NK-92 (cell line): ENCODE results near the gene FFAR1.
"Not testable (repeated sequence)": the region's sequence is repeated elsewhere in the genome, so short reads cannot be mapped to it uniquely, and the experiment has no call there.

ENCODE experiments used
- DNase-seq: peaks from one replicate; lab custom pipeline; 2025; ENCODE audit not compliant: unreplicated experiment; lab: John Stamatoyannopoulos, UW

Gene FFAR1

DNA sequence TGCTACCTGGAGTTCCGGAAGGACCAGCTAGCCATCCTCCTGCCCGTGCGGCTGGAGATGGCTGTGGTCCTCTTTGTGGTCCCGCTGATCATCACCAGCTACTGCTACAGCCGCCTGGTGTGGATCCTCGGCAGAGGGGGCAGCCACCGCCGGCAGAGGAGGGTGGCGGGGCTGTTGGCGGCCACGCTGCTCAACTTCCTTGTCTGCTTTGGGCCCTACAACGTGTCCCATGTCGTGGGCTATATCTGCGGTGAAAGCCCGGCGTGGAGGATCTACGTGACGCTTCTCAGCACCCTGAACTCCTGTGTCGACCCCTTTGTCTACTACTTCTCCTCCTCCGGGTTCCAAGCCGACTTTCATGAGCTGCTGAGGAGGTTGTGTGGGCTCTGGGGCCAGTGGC is 11.7 kb downstream of the FFAR1 start:
- not testable (repeated sequence) for DNase-seq

DNA sequence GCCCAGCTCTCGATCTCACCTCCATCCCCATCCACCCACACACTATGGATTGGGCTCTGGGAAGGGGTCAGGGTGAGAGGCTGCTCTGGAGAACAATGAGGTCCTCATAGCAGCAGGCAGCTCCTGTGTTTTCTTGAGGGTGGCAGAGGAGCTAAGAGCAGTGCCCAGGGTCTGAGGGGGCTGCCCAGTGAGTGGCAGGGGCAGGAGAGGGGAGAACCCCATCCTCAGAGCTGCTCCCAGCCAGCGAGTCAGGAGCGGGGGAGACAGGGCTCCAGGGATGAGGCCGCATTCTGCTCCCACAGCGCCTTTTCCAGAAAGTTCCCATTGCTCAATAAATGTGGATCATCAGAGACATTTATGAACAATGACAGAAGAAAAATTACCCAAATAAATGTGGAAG is 12.4 kb downstream of the FFAR1 start:
- not testable (repeated sequence) for DNase-seq

DNA sequence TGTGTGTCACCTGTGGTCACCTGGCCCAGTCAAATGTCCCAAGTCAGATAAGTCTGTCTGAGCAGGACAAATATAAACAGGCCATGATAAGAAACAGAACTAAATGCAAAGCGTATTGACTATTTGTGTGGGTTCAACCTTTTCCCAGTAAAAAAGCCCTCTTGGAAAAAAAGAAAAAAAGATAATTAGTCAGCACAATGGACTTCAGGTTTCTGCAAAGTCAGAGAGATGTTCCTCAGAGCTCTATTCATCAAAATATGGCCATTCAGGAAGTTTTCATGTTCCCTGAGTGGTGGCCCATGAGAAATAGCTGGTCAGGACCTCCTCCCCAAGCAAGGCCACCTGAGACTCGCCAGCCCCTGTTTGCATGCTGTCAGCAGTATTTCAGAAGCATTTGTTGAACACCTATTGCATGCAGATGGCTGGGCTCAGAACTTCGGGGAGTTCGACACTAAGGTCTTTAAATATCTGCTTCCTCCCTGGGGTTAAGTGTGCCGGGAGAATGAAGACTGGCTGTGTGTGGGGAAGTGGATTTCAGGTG is 13.2 kb downstream of the FFAR1 start:
- DNase-seq = no peak

DNA sequence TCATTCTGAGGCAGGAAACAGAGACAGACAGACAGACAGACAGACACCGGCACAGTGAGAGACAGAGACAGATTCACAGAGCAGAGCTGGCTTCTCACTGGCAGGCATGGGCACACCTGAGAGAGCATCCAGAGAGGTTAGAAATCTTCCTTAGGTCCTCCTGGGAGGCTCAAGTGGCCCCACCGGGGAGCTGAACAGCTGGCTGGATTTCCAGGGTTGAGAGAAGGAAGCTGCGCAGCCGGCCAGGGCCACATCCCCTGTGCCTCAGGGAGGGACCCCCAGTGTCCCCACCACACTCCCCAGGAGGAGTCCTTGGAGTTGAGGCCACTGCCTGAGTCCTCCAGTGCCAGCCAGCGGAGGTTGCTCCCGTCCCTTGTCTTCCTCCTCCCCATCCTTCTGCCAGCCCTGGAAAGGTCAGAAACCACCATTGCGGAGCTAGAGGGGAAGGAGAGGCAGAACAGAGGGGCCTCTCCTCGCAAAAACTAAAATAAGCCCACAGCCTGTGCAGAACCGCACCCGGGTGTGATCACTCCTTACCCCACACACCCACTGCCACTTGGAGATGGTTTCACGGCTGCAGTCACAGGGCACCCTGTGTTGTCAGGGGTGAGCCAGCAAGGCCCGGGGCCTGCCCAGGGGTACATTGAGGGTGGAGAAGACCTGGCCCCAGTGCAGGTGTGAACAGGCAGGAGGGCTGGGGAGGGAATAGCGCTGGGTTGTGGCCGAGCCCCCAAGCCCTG is 14.7 kb downstream of the FFAR1 start:
- no peak for DNase-seq

DNA sequence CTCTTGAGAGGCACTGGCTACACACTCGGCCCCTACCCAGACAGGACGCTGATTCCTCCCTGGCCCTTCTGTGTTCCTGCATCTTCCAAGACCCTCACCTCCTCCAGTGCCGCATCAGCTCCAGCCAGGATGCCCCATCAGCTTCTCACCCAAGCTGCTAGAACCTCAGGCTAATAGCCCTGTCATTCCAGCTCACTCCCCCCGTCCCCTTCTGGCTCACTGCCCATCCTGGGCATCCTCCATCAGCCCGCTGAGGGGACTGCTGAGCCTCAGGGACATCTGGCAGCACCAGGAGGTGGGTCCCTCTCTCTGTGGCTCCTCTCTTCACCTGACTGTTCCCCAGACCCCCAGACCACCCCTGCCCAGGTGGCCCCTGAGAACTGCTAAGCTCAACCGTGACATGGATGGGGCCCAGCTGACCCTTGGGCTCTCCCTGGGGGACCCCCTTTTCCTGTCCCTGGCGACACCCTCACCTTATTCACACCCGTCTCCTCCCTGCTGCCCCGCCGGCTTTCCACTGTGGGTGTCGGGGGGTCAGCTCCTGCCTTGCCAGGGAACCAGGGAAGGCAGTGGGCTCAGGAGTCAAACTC is 15.4 kb downstream of the FFAR1 start:
- no peak for DNase-seq

DNA sequence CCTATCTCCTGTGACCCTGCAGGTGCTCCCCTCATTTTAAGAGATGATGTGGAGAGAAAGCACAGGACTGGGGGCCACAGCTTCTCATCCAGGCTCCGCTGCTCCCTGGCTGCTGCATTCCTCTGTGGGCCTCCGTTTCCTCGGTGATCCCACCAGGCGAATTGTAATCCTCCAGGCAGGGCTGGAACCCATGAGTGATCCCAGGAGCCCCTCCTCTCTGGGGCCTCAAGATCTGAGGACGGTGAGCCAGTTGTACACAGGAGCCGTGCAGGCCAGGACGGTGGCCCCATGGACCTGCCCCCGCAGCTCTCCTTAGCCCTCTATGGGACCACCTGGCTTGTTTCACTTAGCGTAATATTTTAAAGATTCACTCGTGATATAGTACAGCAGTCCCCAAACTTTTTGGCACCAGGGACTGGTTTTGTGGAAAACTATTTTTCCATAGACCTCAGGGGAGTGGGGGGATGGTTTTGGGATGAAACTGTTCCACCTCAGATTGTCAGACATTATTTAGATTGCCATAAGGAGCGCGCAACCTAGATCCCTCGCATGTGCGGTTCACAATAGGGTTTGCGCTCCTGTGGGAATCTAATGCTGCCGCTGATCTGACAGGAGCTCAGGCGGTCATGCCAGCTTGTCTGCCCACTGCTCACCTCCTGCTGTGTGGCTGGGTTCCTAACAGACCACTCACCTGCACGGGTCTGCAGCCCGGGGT is 16.2 kb downstream of the FFAR1 start:
- DNase-seq = no peak

DNA sequence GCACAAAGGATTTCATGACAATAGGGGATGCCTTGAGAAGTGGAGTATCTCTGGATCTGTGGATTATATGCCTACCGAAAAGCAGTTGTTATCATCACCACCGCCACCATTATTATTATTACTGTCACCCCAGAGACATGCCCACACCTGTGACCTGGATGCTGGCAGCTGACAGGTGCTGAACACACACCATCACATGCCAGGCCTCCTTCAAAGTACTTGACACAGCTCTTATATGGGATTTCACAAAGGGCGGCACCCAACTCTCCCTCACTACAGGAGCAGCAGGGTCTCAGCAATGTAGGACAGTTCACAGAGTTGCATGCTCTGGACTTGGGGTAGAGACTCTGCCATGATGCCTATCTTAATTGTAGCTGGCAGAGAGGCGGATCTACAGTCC is 17.6 kb downstream of the FFAR1 start:
- DNase-seq = no peak

DNA sequence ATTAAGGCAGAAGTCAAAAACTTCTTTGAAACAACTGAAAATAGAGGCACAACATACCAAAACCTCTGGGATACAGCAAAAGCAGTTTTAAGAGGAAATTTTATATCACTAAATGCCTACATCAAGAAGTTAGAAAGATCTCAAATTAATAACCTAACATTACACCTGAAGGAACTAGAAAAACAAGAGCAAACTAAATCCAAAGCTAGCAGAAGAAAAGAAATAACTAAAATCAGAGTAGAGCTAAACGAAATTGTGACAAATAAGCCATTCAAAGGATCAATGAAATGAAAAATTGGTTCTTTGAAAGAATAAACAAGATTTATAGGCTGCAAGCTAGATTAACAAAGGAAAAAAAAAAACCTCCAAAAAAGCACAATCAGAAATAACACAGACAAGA is 20.7 kb downstream of the FFAR1 start:
- DNase-seq = no peak

DNA sequence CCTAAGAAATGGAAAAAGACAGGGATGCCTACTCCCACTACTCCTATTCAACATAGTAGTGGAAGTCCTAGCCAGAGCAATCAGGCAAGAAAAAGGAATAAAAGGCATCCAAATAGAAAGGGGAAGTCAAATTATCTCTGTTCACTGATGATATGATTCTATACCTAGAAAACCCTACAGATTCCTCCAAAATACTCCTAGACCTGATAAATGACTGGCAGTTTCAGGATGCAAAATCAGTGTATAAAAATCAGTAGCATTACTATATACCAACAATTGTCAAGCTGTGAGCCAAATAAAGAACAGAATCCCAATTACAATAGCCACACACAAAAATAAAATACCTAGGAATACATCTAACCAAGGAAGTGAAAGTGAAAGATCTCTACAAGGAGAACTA is 21.8 kb downstream of the FFAR1 start:
- DNase-seq = no peak

DNA sequence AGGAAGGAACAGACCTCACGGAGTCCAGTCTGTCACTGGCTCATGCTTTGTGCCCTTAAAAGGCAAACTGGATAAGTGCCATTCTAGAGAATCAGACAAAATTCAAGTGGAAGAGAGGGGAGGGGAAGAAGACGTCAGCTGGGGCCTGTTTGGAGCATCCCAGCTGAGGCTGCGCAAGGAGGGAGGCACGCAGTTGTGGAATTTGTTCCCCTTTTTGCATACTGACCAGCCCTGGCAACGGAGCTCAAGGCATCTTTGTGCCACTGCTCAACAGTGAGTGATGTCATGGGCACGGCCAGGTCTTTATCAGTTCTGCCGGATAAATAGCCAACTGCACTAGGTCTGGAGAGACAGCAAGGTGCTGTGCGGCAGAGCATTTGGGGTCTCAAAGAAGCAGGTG is 23.0 kb downstream of the FFAR1 start, which contains the start of gene GPR42:
GPR42 (plus strand) TSS at position 347 of the 400 bp plus-strand sequence. CDS start 292 bp downstream, outside the sequence.
- no peak for DNase-seq

DNA sequence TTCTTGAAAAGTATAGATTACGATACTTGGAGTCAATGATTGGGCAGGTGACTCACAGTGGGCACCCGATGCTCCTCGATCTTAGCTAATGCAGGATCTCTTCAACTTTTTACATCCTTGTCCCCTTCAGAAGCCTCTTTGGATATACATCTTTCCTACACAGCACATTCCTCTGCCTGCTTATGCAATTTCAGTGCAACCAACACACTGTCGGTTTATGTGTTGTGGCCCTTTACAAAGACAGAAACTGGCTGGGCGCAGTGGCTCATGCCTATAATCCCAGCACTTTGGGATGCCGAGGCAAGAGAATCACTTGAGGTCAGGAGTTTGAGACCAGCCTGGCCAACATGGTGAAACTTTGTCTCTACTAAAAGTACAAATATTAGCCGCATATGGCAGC is 25.8 kb downstream of the FFAR1 start:
- DNase-seq = no peak

DNA sequence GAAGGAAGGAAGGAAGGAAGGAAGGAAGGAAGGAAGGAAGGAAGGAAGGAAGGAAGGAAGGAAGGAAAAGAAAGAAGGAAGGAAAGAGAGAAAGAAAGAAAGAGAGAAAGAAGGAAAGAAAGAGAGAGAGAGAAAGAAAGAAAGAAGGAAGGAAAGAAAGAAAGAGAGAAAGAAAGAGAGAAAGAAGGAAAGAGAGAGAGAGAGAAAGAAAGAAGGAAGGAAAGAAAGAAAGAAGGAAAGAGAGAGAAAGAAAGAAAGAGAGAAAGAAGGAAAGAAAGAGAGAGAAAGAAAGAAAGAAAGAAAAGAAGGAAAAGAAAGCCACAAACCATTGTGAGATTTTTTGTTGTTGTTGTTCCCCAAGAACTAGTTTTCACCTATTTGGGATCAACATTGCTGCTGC is 26.3 kb downstream of the FFAR1 start:
- not testable (repeated sequence) for DNase-seq

DNA sequence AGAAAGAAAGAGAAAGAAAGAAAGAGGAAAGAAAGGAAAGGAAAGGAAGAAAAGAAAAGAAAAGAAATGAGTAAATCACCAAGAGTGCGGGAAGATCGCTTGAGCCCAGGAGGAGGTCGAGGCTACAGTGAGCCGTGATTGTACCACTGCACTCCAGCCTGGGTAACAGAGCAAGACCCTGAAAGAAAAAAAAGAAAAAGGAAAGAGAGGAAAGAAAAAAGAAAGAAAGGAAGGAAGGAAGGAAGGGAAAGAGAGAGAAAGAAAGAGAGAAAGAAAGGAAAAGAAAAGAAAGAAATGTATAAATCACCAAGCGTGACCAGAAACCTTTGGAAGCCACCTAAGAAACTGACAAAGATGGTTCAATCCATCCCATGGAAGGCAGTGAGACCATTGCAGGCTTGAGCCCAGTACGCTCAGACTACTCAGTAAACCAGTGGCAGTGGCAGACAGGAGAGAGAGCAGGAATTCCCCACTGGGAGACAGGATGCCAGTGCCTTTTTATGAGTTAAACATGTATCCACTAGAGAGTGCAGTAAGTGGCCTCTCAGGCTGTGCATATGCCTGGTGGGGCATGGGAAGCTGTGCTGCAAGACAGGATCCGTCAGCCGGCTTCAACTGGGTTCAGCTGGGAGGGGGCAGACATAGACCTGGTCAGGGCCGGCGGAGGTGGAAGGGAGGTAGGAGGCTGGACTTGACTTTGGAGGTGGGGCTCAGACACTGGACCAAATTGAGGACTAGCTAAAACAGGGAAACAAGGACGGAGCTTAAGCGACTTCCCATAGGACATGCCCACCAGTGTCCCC is 28.0 kb downstream of the FFAR1 start:
- DNase-seq = no peak

DNA sequence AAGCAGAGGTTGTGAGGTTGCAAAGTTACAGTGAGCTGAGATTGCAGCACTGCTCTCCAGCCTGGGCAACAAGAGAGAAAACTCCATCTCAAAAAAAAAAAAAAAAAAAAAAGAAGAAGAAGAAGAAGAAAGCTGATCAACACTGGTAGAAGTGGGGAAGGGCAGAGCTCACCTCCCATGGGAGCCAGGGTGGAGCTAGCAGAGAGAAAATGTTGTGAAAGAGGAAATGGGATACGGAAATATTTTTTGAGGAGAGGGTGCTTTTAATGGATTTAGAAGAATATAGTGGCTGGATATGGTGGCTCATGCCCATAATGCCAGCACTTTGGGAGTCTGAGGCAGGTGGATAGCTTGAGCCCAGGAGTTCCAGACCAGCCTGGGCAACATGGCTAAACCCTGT is 30.0 kb downstream of the FFAR1 start:
- DNase-seq = no peak

DNA sequence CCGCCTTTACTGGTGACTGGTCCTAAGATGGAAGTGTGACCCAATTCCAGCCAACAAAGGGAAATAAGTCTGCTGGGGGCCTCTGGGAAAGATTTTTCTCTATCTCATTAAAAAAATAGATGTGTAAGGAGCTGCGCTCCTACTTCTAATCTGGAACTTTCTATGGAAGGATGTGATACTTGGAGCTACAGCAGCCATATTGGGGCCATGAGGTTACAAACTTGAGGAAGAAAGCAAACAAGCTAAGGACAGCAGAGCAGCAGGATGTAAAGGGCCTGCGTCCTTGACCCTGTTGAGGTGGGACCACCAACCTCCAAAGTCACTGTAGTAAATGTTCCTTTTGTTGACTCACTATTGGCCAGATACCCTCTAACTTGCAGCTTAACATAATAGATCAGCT is 30.7 kb downstream of the FFAR1 start:
- DNase-seq = no peak

DNA sequence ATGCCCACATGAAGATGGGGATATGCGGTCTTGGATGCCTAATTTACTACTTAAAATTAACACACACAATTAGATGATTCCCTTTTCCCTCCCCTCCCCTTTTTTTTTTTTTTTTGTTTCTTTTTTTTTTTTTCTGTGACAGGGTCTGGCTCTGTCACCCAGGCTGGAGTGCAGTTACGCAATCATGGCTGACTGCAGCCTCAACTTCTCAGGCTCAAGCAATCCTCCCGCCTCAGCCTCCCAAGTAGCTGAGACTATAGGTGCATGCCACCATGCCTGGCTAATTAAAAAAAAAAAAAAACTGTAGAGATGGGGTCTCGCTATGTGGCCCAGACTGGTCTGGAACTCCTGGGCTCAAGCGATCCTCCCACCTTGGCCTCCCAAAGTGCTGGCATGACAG is 31.8 kb downstream of the FFAR1 start:
- not testable (repeated sequence) for DNase-seq

DNA sequence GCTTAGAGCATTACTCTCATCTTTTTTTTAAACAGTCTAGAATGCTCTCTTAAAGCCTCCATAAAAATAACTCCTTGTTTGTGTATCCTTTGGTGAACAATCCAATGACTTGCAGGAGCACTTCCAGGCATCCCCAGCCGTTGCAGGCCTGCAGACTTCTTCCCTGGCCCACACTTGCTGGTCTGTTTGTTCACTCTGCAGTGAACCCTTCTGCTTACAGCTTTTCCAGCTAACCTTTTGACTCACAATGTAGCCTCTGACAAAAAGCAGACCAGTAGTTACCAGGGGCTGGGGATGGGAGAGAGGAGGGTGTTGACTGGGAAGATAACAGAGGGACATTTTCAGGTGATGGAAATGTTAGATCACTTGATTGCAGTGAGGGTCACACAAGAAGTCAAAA is 32.3 kb downstream of the FFAR1 start:
- DNase-seq = no peak

DNA sequence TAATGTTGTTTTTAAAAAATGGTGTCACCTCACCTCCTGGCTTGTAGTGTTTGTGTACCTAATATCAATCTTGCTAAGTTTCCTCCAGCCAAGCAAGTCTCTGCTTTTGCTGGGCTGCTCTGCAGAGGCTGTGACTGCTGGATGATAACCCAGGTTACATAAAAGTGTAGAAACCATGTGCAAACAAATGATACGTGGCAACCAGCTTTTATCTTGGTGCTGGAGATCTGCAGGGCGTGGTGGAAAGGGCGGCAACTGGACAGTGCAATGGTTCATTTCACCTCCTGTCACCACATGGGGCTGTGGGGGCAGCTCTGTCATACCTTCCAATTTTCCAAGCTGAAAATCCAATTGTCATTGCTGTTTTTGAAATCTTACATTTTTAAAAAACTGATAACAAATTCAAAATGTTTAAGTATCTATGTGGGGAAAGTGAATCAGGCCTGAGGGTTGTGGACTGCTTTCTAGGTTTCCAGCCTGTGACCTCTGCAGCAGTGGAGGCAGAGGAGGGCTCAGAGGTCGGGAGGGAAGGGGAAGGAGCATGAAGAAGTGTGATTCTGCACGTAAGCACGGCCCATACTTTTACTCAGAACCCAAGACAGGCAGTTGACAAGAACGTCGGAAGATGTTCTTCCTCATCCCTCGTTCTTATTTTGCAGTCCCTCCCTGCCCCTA is 32.9 kb downstream of the FFAR1 start:
- no peak for DNase-seq

DNA sequence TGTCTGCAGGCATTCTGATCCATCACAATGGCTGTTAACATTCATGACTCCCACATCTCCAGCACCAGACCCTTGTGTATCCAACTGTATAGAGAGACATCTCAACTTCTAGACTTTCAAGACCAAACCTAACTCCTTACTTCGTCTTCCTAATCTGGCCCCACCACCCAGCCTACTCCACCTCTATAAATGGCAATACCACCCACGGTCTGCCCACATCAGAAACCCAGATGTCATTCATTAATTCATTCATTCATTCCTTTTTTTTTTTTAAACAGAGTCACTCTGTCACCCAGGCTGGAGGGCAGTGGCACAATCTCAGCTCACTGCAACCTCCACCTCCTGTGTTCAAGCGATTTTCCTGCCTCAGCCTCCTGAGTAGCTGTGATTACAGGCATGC is 33.6 kb downstream of the FFAR1 start:
- DNase-seq = no peak

DNA sequence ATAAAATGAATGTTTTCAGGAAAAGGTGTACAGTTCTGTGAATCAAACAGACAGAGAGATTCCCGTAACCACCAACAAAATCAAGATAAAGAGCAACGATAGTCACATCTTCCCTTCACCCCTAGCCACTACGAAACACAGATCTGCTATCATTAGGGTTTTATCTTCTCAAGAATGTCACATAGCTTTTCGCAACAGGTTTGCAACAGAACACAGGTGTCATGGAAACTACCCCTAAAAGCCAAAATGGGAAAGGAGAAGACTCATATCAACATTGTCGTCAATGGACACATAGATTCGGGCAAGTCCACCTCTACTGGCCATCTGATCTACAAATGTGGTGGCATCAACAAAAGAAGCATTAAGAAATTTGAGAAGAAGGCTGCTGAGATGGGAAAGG is 34.2 kb downstream of the FFAR1 start:
- no peak for DNase-seq

DNA sequence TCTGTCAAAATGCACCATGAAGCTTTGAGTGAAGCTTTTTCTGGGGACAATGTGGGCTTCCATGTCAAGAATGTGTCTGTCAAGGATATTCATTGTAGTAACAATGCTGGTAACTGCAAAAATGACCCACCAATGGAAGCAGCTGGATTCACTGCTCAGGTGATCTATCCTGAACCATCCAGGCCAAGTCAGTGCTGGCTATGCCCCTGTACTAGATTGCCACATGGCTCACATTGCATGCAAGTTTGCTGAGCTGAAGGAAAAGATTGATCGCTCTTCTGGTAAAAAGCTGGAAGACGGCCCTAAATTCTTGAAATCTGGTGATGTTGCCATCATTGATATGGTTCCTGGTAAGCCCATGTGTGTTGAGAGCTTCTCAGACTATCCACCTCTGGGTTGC is 35.8 kb downstream of the FFAR1 start:
- DNase-seq = no peak
